Thyroid gland (tissue), 4 donors: ENCODE results near the gene DOLK.

ENCODE experiments used
- CTCF ChIP-seq, 6 experiments: fragments of 200-600 bp in 3 of 6; fragments of 450-650 bp in 3 of 6; sonication (generic) in 3 of 6; IDR thresholded peaks; one replicate each; pipeline ENCODE4 v1.5.1; 2016 to 2019; ENCODE audit warnings: antibody characterized with exemption in 6 of 6, mild to moderate bottlenecking in 2 of 6, inconsistent platforms in 1 of 6, moderate library complexity in 1 of 6
- POLR2A ChIP-seq, 2 donors: fragments of 450-650 bp; IDR thresholded peaks; one replicate each; pipeline ENCODE4 v1.6.1; 2017; ENCODE audit warnings: antibody characterized with exemption in 2 of 2, mild to moderate bottlenecking in 2 of 2, moderate library complexity in 1 of 2

DNA sequence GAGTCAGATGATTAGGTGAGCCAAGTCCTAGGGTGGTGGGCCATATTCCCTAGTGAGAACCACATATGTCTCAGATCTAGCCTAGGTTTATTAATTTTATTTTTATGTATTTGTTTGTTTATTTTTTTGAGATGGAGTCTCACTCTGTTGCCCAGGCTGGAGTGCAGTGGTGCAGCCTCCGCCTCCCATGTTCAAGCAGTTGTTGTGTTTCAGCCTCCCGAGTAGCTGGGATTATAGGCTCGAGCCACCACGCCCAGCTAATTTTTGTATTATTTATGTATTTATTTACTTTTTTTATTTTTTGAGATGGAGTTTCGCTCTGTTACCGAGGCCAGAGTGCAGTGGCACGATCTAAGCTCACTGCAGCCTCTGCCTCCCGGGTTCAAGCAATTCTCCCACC lies 36.1 kb upstream of the DOLK start:
- TF ChIP-seq POLR2A (IDR thresholded peaks at IDR 0.05) (no peak), CTCF (IDR thresholded peaks at IDR 0.05) (no peak)
